VCaP (cell line): Measurements from ENCODE around the gene PLA2G4A.

Experiments used
- H3K27ac ChIP-seq: fragments of 450-650 bp; 2 replicates; pipeline ENCODE4 v1.5.1; 2017
- TF ChIP-seq, protein P1 (sequence below): fragments of 450-650 bp; conservative IDR thresholded peaks from 2 replicates; pipeline ENCODE4 v1.5.1; 2017; ENCODE audit warnings: mild to moderate bottlenecking, moderate library complexity

PLA2G4A gene

DNA sequence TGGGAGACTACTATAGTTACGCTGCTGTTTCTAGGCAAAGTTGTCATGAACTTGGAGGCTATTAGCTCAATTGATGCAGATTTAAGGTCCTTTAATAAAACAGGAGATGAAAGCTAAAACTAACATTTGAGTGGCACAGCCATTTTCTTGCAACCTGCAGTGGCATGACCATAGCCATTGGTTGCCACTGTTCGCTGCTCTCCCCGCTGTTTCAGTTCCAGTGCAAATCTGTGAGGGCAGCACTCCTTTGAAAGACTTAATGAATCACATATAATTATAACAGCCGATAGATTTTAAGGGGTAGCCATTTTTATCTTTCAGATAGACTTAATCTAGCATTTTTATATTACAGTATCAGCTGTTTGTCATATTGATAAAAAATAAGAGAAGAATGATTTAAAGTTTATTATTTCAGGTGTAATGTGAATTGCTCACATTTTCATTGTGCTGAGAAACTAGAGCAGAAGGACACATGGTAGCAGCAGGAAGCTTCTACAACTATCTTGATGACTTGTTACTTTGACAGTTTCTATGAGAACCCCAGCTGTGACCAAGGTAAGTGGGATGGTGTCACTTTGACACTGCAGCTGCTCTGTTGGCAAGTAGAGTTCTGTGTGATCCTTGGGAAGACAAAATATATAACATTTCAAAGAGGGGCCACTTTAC lies 203.7 kb downstream of the PLA2G4A start:
- H3K27ac ChIP-seq = no peak overlapping the region
- TF ChIP-seq, protein P1, sequence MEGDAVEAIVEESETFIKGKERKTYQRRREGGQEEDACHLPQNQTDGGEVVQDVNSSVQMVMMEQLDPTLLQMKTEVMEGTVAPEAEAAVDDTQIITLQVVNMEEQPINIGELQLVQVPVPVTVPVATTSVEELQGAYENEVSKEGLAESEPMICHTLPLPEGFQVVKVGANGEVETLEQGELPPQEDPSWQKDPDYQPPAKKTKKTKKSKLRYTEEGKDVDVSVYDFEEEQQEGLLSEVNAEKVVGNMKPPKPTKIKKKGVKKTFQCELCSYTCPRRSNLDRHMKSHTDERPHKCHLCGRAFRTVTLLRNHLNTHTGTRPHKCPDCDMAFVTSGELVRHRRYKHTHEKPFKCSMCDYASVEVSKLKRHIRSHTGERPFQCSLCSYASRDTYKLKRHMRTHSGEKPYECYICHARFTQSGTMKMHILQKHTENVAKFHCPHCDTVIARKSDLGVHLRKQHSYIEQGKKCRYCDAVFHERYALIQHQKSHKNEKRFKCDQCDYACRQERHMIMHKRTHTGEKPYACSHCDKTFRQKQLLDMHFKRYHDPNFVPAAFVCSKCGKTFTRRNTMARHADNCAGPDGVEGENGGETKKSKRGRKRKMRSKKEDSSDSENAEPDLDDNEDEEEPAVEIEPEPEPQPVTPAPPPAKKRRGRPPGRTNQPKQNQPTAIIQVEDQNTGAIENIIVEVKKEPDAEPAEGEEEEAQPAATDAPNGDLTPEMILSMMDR = no peak

DNA sequence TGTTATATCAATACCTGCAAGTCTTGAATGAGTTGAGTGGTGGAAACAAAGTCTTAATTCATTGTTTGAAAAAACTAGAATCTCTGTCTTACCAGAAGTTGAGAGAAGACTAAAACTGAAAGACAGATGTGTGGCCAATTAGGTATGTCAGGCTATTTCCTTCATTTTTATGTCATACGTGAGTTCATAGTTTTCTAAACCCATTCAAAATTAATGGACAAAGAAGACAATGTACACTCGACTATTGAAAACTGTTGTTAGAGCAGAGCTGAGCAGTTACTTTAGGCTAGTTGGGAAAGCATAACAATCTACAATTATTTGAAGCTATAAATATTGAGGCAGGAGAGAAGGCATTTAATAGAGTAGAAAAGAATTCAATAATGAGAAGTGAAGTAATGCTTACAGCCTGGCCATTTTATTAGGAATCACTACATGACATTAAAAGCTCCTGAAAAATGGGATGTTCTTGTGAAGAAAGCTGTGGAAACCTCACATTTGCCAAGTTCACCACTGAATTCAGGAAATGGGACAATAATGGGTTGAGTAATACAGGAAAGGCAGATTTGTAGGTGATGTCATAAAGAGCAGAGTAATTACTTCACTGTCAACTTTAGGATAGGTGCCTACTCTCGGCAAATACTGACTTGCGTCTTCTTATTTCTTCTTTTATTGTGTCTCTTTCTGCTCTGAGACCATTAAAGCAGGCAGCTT lies 204.4 kb downstream of the PLA2G4A start:
- TF ChIP-seq, protein P1 = no peak

DNA sequence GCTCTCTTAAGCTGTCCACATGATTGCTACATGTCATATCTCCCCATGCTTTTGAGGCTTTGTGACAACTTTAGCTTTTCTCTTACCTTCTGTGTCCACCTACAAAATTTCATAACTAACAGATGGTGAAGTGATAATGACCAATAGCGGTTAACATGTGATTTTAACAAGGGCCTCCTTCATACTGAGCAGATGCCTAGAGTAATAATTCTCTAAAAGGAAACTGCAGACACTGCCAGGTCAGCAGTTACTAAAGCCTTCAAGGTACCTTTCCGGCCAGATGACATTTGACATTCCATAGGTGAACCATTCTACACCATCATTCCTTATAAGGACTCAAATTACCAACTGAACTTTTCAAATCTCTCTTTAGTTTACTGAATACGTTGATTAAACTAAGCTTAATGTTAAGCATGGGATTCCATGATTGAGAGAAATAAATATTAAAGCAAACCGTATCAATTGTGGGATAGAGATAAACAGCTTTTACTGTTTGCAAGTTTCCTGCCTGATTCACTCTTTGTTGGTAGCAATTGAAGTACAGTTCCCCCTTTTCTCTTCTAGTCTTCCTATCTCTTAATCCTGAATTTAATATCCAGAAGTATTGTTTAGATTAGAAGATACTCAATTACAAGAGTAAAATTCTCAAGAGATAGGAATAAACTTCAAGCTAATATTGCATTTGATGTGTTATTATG lies 205.1 kb downstream of the PLA2G4A start:
- no peak overlapping the region for H3K27ac ChIP-seq
- TF ChIP-seq, protein P1 = no peak

More for the DNA sequence above, 204.4 kb downstream of the PLA2G4A start:
- H3K27ac ChIP-seq = no peak overlapping the region

DNA sequence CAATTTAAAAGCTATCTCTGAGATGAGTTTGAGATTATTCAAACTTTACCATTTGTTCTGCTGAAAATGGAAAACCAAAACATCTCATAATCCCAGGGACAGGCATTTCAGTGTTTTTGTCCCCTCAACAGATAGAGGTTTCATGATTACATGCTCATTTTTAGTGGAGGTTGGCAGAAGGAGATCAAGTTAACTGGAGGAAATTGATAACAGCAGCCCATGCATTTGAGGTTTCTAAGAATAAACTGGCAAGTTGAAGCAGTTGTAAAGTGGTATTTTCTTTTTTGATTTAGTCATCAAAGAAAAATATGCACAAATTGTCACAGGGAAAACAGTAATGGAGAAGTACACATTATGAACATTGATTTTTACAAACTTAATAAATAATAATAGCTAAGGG lies 205.8 kb downstream of the PLA2G4A start:
- H3K27ac ChIP-seq = no peak overlapping the region

DNA sequence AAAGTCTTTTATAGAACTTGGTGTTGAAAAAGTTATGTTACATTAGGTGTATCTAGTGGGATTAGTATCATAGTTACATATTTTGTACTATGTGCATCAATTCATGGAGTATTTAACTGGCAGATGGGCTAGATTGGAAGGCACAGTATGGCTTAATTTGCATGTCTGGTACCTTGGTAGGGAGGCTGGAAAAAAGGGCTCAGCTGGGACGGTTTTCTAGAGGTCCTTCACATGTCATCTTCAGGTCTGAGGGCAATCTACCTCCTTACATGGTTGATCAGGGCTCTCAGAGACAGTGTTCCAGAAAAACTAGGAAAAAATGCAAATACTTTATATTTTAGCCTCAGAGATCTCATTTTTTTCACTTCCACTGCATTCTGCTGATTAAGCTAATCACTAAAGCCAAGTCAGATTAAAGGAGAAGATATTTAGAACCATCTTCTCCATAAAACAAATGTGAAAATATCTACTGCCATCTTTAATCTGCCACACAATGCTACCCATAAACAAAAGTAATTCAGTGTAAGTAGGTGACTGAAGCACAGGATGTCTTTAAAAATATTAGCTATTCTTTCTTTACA lies 209.3 kb downstream of the PLA2G4A start:
- TF ChIP-seq, protein P1 = no peak
- no peak overlapping the region for H3K27ac ChIP-seq

More for the DNA sequence above, 205.8 kb downstream of the PLA2G4A start:
- TF ChIP-seq, protein P1 = no peak
